K562 (cell line): ENCODE data around the gene LPIN2. TPM values are rescaled to one million over a fixed set of nuclear protein-coding genes. Genes with fewer than 3 reads are reported as not detected.

Experiments used
- ATAC-seq: fragments of 200-7000 bp; cut with Tn5 transposase; 3 replicates; pipeline ENCODE4 v1.9.1; 2020; ENCODE audit warnings: moderate library complexity
- BruUV-seq: library from RNA; stranded (reverse); fragments of 400-500 nt; replicated peaks from 2 replicates; lab custom pipeline; 2021; lab: Mats Ljungman, UMichigan
- CTCF ChIA-PET: fragments of 300-600 bp; formaldehyde crosslinking; extraction: SDS; loops from one replicate; lab custom pipeline; 2021; ENCODE audit warnings: low intra/inter-chr PET ratio; lab: Yijun Ruan, JAX
- POLR2A ChIA-PET: fragments of 300-600, 350-650 bp; sonication (Branson Sonifier 250); formaldehyde crosslinking; extraction: SDS; loops from one replicate; lab custom pipeline; 2021; ENCODE audit warnings: antibody characterized with exemption, inconsistent platforms; lab: Yijun Ruan, JAX
- DNase-seq, 4 experiments: peaks; one replicate each; pipeline versions ENCODE4 v3.0.0 to v3.0.0-alpha.2; 2011 to 2018; ENCODE audit warnings: low spot score in 3 of 4, mixed read lengths in 3 of 4; ENCODE audit errors: extremely low read depth in 1 of 4
- FAIRE-seq: peaks from 2 replicates; lab custom pipeline; 2011; peaks lifted over from hg19 to GRCh38; lab: Jason Lieb, UNC
- H2AFZ ChIP-seq: 2 replicates; pipeline ENCODE4 v1.6.0; 2011; ENCODE audit warnings: low read depth, low read length, control low read depth, inconsistent platforms
- H3K27ac ChIP-seq: fragments of 200-600 bp; 3 replicates; pipeline ENCODE4 v1.8.0; 2011; ENCODE audit warnings: low read depth, mild to moderate bottlenecking, control low read depth, inconsistent platforms, low read length, moderate library complexity, mixed read lengths; ENCODE audit errors: extremely low read depth
- H3K27me3 ChIP-seq, 2 experiments: fragments of 300-600 bp in 1 of 2; 2 replicates in 1 of 2; 3 replicates in 1 of 2; pipeline versions ENCODE4 v1.6.0 to v1.8.0; 2011; ENCODE audit warnings: inconsistent platforms in 2 of 2, low read length in 2 of 2, mild to moderate bottlenecking in 1 of 2, mixed read lengths in 1 of 2, moderate library complexity in 1 of 2; ENCODE audit not compliant: control insufficient read depth in 2 of 2, insufficient read depth in 2 of 2
- H3K36me3 ChIP-seq: fragments of 300-600 bp; 3 replicates; pipeline ENCODE4 v1.8.0; 2011; ENCODE audit warnings: mild to moderate bottlenecking, low read length, inconsistent platforms; ENCODE audit not compliant: control insufficient read depth, insufficient read depth
- H3K4me1 ChIP-seq, 2 experiments: fragments of 200-600 bp in 1 of 2; replicated peaks in 1 of 2; 2 replicates in 1 of 2; 3 replicates in 1 of 2; pipeline versions ENCODE4 v1.5.1 to v1.8.0; 2011; ENCODE audit warnings: inconsistent platforms in 2 of 2, low read length in 2 of 2, mild to moderate bottlenecking in 1 of 2, mixed read lengths in 1 of 2, moderate library complexity in 1 of 2; ENCODE audit not compliant: control insufficient read depth in 2 of 2, insufficient read depth in 2 of 2
- H3K4me2 ChIP-seq: 2 replicates; pipeline ENCODE4 v1.6.1; 2011; ENCODE audit warnings: low read length, control low read depth, inconsistent platforms, mixed read lengths; ENCODE audit not compliant: insufficient read depth
- H3K4me3 ChIP-seq: fragments of 200-600 bp; sonication (generic), shearing (Covaris generic); 2 replicates; pipeline ENCODE4 v1.5.1; 2016; ENCODE audit warnings: control low read depth, inconsistent platforms
- H3K79me2 ChIP-seq: fragments of 200-600 bp; 3 replicates; pipeline ENCODE4 v1.8.0; 2011; ENCODE audit warnings: low read length, inconsistent platforms; ENCODE audit not compliant: control insufficient read depth, insufficient read depth
- H3K9ac ChIP-seq, 2 experiments: 2 replicates each; pipeline versions ENCODE4 v1.6.0 to v1.6.1; 2011; ENCODE audit warnings: low read depth in 2 of 2, low read length in 2 of 2, control low read depth in 1 of 2, inconsistent platforms in 1 of 2, mild to moderate bottlenecking in 1 of 2, mixed read lengths in 1 of 2; ENCODE audit not compliant: insufficient read depth in 1 of 2
- H3K9me1 ChIP-seq: one replicate; pipeline ENCODE4 v1.6.0; 2011; ENCODE audit warnings: inconsistent platforms, mild to moderate bottlenecking, low read length, moderate library complexity; ENCODE audit not compliant: control insufficient read depth, insufficient read depth
- H3K9me3 ChIP-seq: replicated peaks from 2 replicates; pipeline ENCODE4 v1.5.1; 2011; ENCODE audit warnings: low read depth, low read length, inconsistent platforms; ENCODE audit not compliant: control insufficient read depth, insufficient read depth
- H4K20me1 ChIP-seq: replicated peaks from 2 replicates; pipeline ENCODE4 v1.6.1; 2011; ENCODE audit warnings: low read length, inconsistent platforms, mixed read lengths; ENCODE audit not compliant: control insufficient read depth, insufficient read depth
- BCOR ChIP-seq: fragments of 450-650 bp; IDR thresholded peaks from 2 replicates; pipeline ENCODE4 v1.6.1; 2016
- PHF8 ChIP-seq: fragments of 200-600 bp; sonication (generic); IDR thresholded peaks from 2 replicates; pipeline ENCODE4 v1.6.1; 2012; ENCODE audit warnings: mixed run types, mild to moderate bottlenecking, inconsistent platforms, low read length, moderate library complexity, borderline replicate concordance
- RBM25 ChIP-seq: fragments of 200-400 bp; formaldehyde crosslinking; IDR thresholded peaks from 2 replicates; pipeline ENCODE4 v1.6.1; 2018; ENCODE audit warnings: low read length, low read depth, moderate library complexity; ENCODE audit not compliant: severe bottlenecking
- ZNF146 ChIP-seq: IDR thresholded peaks from one replicate; pipeline ENCODE4 v1.6.1; 2018; ENCODE audit warnings: missing compliant biosample characterization; ENCODE audit not compliant: unreplicated experiment
- whole genome bisulfite sequencing: fragments of 100-300 bp; shearing (Covaris generic); methylation state at CpG from one replicate; pipeline ENCODE4 v1.1.6; 2016; ENCODE audit warnings: low coverage, mixed read lengths; ENCODE audit not compliant: insufficient coverage; ENCODE audit errors: missing lambda C conversion rate; 5-methylcytosine and 5-hydroxymethylcytosine counted together
- in situ Hi-C: fragments of 300-500 bp; cut with MboI; formaldehyde crosslinking; loops from 4 replicates; pipeline ENCODE4 v1.15.0; 2018; ENCODE audit warnings: inconsistent platforms, mixed read lengths
- intact Hi-C: fragments of 100-400 bp; cut with micrococcal nuclease; formaldehyde crosslinking; loops from 2 replicates; pipeline ENCODE4 v1.14.2; 2022
- polyA plus RNA-seq, 8 experiments: library from polyadenylated mRNA; depleted of rRNA in 4 of 8; stranded (reverse) in 5 of 8; unstranded in 3 of 8; fragments of >200 nt; fragmentation: Nextera tagmentation in 2 of 8; fragmentation: Illumina TruSeq in 1 of 8; extraction: Ambion mirVana in 2 of 8; extraction: Trizol in 1 of 8; gene quantifications; 2 replicates each; pipeline versions ENCODE4 v1.2.1 to v1.2.3, GENCODE V29; 2011 to 2014; ENCODE audit warnings: inconsistent platforms in 1 of 8, missing spikeins in 1 of 8
- total RNA-seq, 7 experiments: library from RNA; depleted of rRNA in 6 of 7; stranded (reverse); fragments of >200 nt in 6 of 7; fragmentation: Illumina TruSeq in 2 of 7; extraction: Trizol in 2 of 7; gene quantifications; 2 replicates each; pipeline versions ENCODE4 v1.2.1 to v1.2.3, GENCODE V29; 2011 to 2021; ENCODE audit warnings: low replicate concordance in 1 of 7

LPIN2 gene
- total and polyA plus RNA-seq, 9 of the 15 experiments (the other 6 are each of a cell fraction or from before 2014, with no cell fraction given) = 5.2 to 34.8 (median 24.6) TPM

GRCh38 chr18:3061581-3062312 lies 48.8 kb upstream of the LPIN2 start:
- ChIA-PET CTCF (interaction anchor here (1.1 to 1.2 kb wide), 2 partner anchors 44 to 128 kb away, joined by 4 read pairs; no protein-coding TSS in a partner anchor), POLR2A (interaction anchor here (0.6 to 1.8 kb wide), 3 partner anchors 10 to 26 kb away, joined by 3 to 6 read pairs (median 3); no protein-coding TSS in a partner anchor)
- no peaks in the 10 kb centered on the region for H3K9me3 ChIP-seq
- no peaks in the 10 kb centered on the region for H3K79me2 ChIP-seq
- no peaks in the 10 kb centered on the region for H3K9me1 ChIP-seq
- BruUV-seq = no TSS peak
- H3K9ac ChIP-seq = no peak overlapping the region
- H3K27me3 ChIP-seq = no peaks in the 10 kb centered on the region
- ATAC-seq (no peak), DNase-seq (no peak), FAIRE-seq (no peak)
- WGBS = 70% methylated on average over 11 of the region's 11 CpGs
- H3K4me3 ChIP-seq = no peak overlapping the region
- peaks cover 0 to 4% of the 10 kb centered on the region in 2 experiments; a peak in 3 of 5 replicates for H3K4me1 ChIP-seq
- intact Hi-C loops = loop anchor here (2.0 kb wide), 2 partner anchors 49 to 185 kb away; partner anchors contain the start of genes LPIN2 and MYL12A
- no peaks in the 10 kb centered on the region for H4K20me1 ChIP-seq
- no peaks in the 10 kb centered on the region for H3K36me3 ChIP-seq
- in situ Hi-C loops = loop anchor here (10.0 kb wide), 1 partner anchor 127 kb away; no protein-coding TSS in a partner anchor
- TF ChIP-seq RBM25 (peak; percentile 21), ZNF146 (peak; percentile 89), BCOR (0 out of 2 replicates have a peak, but pooled peaks have one; percentile 27), PHF8 (no peak)
- H3K4me2 ChIP-seq = no peak overlapping the region
- H3K27ac ChIP-seq = no peak overlapping the region
- peak overlapping the region; percentile 85 for H2AFZ ChIP-seq
